Stimulated activated CD4-positive, alpha-beta T cell treated with anti-CD3 and anti-CD28 coated beads, Interleukin-2, amount 100 ng/mL, for 4 hours (primary cell): ENCODE results near the gene MYLK4.
"Not testable (repeated sequence)": the region's sequence is repeated elsewhere in the genome, so short reads cannot be mapped to it uniquely, and the experiment has no call there.

Source experiments
- DNase-seq: peaks from one replicate; pipeline ENCODE4 v3.0.0-alpha.2; 2020; ENCODE audit warnings: low read depth

Gene MYLK4

GRCh38 chr6:2777249-2777648 lies 26.5 kb upstream of the MYLK4 start:
- no peak for DNase-seq

GRCh38 chr6:2775003-2775402 lies 24.3 kb upstream of the MYLK4 start:
- DNase-seq, result no peak

DNA sequence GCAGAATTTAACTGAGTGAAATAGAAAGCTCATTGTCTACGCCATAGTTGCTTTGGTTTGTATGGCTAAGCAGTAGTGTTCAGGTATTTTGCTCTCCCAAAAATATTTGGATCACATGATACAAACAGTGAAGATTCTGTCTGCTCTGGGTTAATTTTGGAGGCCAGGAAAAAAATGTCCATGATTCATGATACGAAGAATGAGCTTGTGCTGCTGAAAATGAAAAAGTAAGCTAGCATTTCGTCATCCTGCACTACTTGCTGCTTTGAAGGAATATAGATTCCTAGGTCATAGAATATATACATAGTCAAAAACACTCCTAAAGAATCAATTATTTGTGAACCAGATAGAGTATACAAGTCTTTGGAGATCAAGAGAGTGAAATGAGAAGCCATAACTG lies 22.7 kb upstream of the MYLK4 start:
- no peak for DNase-seq

DNA sequence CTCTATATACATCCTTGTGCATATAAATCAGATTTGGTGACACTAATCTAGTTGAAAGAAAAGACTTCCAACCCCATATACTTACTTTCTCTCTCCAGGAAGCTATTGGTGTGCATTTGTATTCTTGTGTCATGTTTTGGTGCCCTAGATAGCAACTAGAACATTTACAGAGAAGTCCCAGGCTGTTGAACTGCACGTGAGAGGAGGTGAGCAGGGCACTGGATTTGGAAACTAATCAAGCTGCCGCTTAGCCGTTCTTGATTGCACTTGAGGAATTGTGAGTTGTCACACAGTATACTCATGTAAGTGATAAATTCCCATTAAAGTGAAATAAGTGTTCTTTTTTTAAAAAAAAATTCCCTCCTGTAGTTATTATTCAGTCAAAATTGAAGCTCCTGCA lies 22.1 kb upstream of the MYLK4 start:
- no peak for DNase-seq

DNA sequence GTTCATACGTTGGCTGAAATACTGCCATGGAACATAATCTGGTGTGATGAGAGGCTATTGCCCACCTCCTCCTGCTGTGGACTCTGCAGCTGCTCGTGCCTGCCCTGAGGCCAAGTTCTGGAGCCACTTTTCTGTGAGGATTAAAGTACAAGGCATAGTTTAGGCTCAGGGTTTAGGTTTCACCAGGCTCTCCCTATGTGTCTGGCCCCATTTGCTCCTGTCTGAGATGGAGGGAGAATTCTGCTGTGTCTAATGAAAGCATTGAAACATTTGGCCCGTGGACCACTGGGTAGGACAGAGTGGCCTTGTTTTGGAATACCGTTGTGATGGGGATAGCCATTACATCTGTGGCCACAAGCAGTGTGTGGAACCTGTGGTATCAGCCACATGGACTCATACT lies 20.4 kb upstream of the MYLK4 start:
- DNase-seq, result no peak

GRCh38 chr6:2770171-2770570 lies 19.4 kb upstream of the MYLK4 start:
- no peak for DNase-seq

DNA sequence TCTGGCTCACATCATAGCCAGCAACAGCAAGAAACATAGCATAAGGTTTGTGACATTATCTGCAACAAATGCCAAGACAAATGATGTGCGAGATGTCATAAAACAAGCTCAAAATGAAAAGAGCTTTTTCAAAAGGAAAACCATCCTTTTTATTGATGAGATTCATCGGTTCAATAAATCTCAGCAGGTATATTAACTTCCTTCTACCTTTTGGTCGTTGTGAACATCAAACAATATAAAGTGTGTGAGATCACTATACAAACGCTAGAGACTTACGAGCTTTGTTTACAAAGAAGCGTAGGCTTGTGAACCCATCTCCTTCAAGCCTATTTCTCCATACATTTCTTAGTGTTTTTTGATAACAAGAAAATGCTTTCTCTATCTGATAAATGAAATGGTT lies 18.0 kb upstream of the MYLK4 start:
- no peak for DNase-seq

- DNase-seq, result no peak
Measured at GRCh38 chr6:2767657-2768524, 17.2 kb upstream of the MYLK4 start.

DNA sequence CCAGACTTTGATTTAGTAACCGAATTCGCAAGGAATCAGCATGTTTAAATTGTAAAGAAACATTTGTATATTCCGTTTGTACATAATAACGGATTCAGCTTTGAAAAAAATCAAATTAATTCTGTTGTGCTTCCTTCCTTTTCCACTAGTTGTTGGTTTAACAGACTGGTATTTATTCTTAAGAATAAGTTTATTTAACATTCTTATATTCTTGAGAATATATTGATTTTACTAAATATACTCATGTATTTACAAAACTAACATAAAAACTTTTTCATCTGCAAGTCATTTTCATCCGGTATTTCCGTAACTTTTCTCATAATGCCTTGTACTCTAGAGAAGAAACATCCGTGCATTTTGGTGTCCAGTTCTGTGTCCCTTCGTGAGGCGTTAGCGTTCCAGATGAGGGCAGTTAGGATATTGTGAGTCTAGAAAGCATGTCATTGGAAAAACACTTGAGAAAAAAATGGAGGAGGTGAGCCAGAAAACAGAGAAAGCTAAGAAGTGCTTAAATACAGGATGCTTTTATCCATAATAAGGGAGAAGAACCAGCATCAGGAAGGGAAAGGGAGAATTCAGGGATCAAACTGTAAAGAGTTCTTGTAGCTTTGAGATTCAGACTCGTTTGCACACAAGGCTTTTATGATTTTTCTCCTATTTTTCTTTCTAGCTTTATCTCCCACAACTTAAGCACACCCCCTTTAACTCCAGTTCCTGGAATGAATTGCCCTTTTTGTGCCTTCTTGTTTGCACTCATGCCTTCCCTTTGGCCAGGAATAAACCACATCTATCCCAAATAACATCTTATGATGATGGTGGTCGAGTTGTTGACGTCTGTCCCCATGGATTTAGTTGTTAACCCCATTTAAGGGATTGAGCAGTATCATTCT lies 16.3 kb upstream of the MYLK4 start:
- DNase-seq, result no peak

- peak; percentile 22 for DNase-seq
Measured at GRCh38 chr6:2765896-2766766, 15.4 kb upstream of the MYLK4 start.

DNA sequence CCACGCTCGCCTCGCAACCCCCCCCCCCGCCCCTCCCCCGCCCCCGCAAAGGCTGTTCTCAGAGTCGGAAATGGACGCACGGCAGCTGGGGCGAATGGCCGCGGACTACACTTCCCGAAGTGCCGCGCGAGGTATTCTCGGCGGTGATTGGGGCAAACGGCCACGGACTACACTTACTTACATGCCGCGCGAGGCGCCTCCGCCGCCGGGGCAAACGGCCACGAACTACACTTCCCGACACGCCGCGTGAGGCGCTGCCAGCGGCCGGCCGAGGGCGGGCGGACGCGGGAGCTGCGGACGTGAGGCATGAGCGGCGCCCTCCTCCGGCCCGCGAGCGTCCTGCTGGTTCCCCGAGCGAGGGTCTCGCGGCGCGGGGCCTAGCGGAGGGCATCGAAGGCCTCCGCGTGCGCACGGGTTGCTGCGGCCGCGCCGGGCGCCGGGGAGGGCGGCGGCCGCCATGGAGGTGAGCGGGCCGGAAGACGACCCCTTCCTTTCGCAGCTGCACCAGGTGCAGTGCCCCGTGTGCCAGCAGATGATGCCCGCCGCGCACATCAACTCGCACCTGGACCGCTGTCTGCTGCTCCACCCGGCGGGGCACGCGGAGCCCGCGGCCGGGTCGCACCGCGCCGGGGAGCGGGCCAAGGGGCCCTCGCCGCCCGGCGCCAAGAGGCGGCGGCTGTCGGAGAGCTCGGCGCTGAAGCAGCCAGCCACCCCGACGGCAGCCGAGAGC lies 14.6 kb upstream of the MYLK4 start, which contains the start of gene WRNIP1:
Gene WRNIP1 (plus strand): TSS at position 228 of the 730 bp plus-strand sequence. CDS start 230 bp downstream, at position 458.
- peak; percentile 95 for DNase-seq

DNA sequence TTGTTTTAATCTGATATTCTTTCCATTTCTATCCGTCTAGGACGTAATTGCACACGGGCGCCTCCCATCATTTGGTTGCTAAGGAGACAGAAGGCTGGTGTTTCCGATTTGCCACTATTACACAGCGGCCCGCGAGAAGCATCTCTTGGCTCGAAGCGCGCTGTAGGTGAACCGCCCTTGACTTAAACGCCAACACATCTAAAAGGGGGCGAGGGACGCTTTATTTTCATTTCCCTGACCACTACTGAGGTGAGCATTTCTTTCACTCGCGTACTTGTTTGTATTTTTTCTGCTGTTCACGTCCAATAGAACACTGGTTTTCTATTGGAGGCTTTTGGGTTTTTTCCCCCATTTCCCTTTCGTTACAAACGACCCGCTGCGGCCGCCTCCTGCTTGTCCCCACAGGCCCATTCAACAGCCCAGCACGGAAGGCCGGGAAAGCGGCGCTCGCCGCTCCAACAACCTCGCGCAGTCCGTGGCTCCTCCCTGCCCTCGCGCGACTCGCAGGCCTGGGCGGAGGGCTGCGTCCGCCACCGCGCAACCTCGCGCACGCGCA lies 14.0 kb upstream of the MYLK4 start:
- peak; percentile 48 for DNase-seq

DNA sequence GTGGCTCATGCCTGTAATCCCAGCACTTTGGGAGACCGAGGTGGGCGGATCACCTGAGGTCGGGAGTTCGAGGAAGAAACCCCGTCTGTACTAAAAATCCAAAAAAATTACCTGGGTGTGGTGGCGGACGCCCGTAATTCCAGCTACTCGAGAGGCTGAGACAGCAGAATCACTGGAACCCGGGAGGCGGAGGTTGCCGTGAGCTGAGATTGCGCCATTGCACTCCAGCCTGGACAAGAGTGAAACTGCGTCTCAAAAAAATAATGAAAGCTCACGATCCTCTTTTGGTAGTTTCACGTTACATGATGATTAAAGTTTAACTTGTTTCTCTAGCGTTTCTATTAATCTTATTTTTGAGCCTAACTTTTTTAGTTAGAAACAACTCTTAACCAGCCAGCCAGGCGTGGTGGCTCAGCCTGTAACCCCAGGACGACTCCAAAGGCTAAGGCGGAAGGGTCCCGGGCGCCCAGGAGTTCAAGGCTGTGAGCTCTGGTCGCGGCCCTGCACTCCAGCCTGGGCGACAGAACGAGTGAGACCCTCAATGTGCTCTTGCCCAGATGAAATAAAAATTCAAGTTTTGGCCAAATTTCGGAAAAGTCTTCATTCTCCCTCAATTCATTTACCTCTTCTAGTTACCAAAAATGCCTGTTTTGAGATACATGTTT lies 13.3 kb upstream of the MYLK4 start:
- no peak for DNase-seq

DNA sequence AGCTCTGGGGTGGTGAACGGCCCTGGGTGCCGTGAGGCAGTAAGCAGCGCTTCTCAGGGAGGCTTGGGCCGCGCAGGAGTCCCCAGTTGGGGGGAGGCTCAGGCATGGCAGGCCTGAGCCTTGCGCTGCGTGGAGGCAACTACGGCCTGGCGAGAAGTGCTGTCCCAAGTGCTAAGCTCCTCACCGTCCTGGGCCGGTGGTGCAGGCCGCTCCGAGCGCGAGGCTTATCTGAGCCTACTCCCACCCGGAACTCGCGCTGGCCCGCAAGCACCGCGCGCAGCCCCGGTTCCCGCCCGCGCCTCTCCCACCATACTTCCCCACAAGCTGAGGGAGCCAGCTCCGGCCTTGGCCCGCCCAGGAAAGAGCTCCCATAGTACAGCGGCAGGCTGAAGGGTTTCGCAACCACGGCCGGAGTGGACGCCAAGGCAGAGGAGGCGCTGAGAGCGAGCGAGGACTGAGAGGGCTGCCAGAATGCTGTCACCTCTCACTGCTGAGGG lies 12.7 kb upstream of the MYLK4 start:
- no peak for DNase-seq

GRCh38 chr6:2762868-2763267 lies 12.1 kb upstream of the MYLK4 start:
- DNase-seq, result not testable (repeated sequence)

DNA sequence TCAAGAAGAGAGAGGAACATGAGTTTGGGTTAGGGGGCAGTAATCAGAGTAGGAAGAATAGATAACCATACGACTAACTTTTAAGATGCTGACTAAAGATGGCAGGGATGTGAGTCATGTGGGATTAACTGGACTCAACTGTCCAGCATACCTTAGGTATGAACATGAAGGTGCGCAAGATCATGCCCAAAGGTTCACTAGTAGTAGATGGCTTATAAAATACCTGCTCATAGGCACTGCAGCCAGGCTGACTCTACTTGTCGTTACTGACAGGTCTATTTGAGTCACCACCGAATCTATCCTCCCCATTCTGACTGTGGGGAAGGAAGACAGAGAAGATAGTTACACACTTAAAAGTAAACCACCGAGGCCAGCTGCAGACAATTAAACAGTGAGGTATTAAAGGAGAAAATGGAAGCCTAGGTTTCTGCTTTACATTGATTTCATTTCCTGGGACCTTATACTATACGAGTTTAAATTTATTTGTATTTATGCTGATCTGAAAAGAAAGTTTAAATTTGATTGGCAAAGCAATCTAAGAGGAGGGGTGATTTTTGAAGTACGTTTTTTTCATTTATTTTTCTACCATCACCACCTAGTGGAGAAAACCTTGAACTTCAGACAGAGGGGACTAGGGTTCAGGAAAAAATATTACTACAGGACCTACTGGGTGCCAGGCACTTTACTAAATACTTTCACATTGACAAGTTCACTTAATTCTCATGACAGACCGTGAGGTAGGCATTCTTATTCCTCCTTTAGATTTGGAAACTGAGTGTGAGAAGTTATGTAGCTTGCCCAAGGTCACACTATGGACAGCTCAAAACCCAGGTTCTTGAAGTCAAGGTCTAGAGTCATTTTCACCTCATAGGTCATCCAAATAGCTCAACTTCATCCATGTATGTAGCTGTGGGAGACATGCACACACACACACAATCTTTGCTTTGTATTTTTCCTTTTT lies 10.4 kb upstream of the MYLK4 start:
- DNase-seq, result no peak

DNA sequence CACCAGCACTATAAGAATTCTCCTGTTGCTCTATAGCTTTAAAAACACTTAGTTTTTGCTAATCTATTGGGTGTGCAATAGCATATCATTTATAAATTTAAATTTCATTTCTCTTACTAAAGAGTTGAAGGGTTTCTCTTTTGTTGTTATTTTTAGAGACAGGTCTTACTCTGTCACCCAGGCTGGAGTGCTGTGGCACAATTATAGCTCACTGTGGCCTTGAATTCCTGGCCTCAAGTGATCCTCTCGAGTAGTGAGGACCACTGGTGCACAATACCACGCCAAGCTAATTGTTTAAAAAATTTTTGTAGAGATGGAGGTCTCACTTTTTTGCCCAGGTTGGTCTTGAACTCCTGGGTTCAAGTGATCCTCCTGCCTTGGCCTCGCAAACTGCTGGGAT lies 8.3 kb upstream of the MYLK4 start:
- no peak for DNase-seq

- no peak for DNase-seq
Measured at GRCh38 chr6:2756687-2757224, 6.0 kb upstream of the MYLK4 start.

DNA sequence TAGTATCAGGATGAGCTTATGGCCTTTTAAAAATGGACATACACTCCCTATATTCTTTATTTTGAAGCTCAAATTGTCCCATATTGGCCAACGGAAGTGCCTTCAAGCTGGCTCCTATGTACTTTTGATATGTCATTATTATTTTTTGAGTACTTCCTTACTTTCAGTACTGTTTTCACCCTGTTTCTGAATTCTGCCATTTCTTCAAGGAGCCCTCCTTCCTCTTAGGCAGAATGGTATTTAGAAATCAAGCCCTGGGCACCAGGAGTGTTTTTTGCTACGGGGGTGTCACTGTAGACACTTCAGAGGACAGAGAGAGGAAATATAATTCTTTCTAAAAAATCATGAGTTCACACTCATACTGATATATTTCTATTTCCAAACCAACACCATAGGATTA lies 5.5 kb upstream of the MYLK4 start:
- no peak for DNase-seq
